Testis (tissue), 3 donors: ENCODE results near the gene ANKRD9. TPM values are rescaled to one million over a fixed set of nuclear protein-coding genes. Genes with fewer than 3 reads are reported as not detected.
A peak's percentile ranks its signal among the peaks of the same experiment; 100 is the strongest.

Experiments
- DNase-seq: peaks from one replicate; pipeline ENCODE4 v3.0.0-alpha.2; 2019
- H3K27ac ChIP-seq, 2 donors: fragments of 200-600 bp; sonication (generic); one replicate each; pipeline ENCODE4 v1.5.1; 2019
- H3K27me3 ChIP-seq: fragments of 200-600 bp; sonication (generic); one replicate; pipeline ENCODE4 v1.5.1; 2019
- H3K36me3 ChIP-seq: fragments of 200-600 bp; sonication (generic); one replicate; pipeline ENCODE4 v1.5.1; 2017; ENCODE audit warnings: low read depth; ENCODE audit errors: missing control alignments
- H3K4me1 ChIP-seq: fragments of 200-600 bp; sonication (generic); one replicate; pipeline ENCODE4 v1.5.1; 2019
- H3K4me3 ChIP-seq, 2 donors: fragments of 200-600 bp; sonication (generic); one replicate each; pipeline ENCODE4 v1.5.1; 2017 to 2019
- H3K9me3 ChIP-seq: fragments of 200-600 bp; sonication (generic); one replicate; pipeline ENCODE4 v1.5.1; 2017
- CTCF ChIP-seq, 3 experiments: fragments of 450-650 bp in 2 of 3; fragments of 200-600 bp in 1 of 3; sonication (generic) in 1 of 3; IDR thresholded peaks; one replicate each; pipeline ENCODE4 v1.5.1; 2016 to 2019; ENCODE audit warnings: antibody characterized with exemption in 3 of 3, mild to moderate bottlenecking in 2 of 3, moderate library complexity in 1 of 3
- POLR2A ChIP-seq: fragments of 450-650 bp; IDR thresholded peaks from one replicate; pipeline ENCODE4 v1.6.1; 2017; ENCODE audit warnings: antibody characterized with exemption, mild to moderate bottlenecking, moderate library complexity
- WGBS, 2 donors: methylation state at CpG; one replicate each; pipeline ENCODE4 v1.1.5; 2018; 5-methylcytosine and 5-hydroxymethylcytosine counted together
- intact Hi-C: fragments of 100-400 bp; cut with DNase I; formaldehyde crosslinking; loops from one replicate; pipeline ENCODE4 v1.15.1; 2023; ENCODE audit warnings: low total_unique reads
- polyA plus RNA-seq: library from polyadenylated mRNA; stranded (reverse); fragments of 350-450 nt; fragmentation: Illumina TruSeq; extraction: RNeasy Lipid Tissue Mini Kit (QIAGEN cat#74804); gene quantifications from one replicate; pipeline ENCODE4 v1.2.3, GENCODE V29; 2014; ENCODE audit warnings: low read depth, low replicate concordance; ENCODE audit not compliant: insufficient read depth
- total RNA-seq, 2 donors: library from RNA; depleted of rRNA; stranded (reverse); fragments of >200 nt; gene quantifications; one replicate each; pipeline ENCODE4 v1.2.3, GENCODE V29; 2016

ANKRD9 gene
- total and polyA plus RNA-seq, 3 donors from 2014 or later = 21.0 to 153 (median 88.7) TPM

DNA sequence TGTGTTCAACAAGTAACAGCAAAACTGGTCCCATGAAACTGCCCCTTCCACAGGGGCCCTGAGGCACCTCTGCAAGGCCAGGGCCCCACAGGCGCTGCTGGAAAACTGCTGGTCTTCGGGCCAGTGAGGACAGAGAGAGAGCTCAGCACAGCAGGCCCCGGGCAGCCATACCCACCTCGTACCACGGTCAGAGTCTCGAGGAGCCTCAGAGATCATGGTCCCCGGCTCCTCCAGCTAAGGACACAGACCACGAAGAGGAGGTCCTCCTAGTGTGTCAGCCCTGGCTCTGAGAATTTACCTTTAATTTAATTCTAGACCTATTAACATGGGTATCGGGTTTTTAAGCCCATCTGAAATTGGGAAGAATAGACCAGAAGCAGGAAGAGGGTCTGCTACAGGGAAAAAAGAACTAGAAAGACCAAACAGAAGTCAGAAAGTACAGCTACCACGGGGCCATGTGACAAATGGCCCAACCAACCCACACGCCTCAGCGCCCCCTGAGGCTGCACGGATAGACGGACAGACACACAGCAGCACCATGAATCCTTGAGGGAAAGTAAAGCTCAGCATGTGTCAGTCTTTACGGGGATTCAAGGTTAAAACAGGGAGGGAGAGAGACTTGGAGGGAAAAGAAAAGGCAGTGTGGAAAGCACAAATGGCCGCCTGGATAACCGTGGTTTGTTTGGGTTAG lies 22.9 kb downstream of the ANKRD9 start:
- Histone ChIP-seq H3K27ac (peak overlapping the region; percentile 9 to 82), H3K4me3 (no peak overlapping the region), H3K27me3 (no peaks in the 10 kb centered on the region), H3K9me3 (no peaks in the 10 kb centered on the region), H3K36me3 (no peaks in the 10 kb centered on the region), H3K4me1 (peaks cover 15% of the 10 kb centered on the region)
- intact Hi-C loops = no loop called here
- TF ChIP-seq CTCF (IDR thresholded peaks at IDR 0.05) = no peak
- TF ChIP-seq POLR2A = no peak
- 57 to 77% methylated on average over 12 to 17 of the region's 17 CpGs for WGBS, 2 donors
- no peak for DNase-seq

DNA sequence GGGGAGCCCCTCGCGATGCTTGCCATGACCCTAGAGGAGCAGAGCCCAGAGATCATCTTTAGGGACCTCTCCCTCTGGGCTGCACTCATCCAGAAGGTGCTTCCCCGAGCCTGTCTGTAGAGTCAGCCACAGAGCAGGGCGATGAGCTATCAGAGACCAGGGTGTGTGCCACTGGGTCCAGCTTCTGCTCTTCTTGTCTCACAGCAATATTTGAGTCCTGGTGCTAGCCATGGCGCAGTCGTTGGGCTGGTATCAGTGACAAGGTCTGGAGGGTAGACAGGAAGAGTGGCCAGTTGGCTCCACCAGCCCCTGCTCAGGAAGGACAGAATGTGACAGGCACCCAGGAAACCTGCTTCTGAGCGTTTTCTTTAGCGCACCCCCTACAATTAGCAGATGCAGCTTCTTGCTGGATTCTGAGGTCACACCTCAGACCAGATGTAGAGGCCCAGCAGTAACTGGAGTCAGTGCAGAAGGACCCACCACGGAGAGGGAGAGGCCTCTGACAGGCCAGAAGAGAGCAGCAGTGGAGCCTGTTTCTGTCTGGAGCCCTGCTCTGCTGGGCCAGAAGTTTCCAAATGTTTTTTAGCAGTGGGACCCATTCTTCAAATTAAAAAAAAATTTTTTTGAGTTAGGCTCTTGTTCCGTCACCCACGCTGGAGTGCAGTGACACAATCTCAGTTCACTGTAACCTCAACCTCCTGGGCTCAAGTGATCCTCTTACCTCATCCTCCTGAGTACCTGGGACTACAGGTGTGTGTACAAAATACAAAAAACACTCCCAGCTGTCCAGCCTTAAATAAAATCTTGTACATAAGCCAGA lies 23.7 kb downstream of the ANKRD9 start:
- DNase-seq = peak; percentile 42
- Histone ChIP-seq H3K9me3 (no peaks in the 10 kb centered on the region), H3K27me3 (no peaks in the 10 kb centered on the region), H3K4me1 (peaks cover 15% of the 10 kb centered on the region), H3K4me3 (no peak overlapping the region), H3K36me3 (no peaks in the 10 kb centered on the region), H3K27ac (peak overlapping the region; percentile 9 to 82)
- intact Hi-C loops = no loop called here
- TF ChIP-seq POLR2A (no peak), CTCF (IDR thresholded peaks at IDR 0.05) (no peak)
- 65 to 80% methylated on average over 9 to 11 of the region's 11 CpGs for WGBS, 2 donors

DNA sequence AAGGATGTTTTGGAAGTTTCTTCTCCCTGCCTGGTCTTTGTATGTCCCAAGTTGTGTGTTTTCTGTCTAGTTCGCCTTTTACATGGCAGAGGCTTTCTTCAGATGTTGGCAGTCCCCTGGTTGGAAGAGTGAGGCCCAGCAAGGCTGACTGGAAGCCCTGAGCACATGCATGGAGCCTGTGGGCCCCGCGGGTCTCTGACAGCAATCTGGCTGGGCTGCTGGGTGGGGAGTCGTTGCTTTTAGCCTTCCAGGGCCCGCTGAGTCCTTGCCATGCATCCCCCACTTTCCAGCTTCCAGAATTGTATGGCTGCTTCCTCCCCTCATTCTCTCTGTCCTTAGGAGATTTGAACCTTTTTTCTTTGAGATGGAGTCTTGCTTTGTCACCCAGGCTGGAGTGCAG lies 25.3 kb downstream of the ANKRD9 start:
- DNase-seq = no peak
- intact Hi-C loops = no loop called here
- H3K36me3 ChIP-seq = no peaks in the 10 kb centered on the region
- H3K4me1 ChIP-seq = peaks cover 22% of the 10 kb centered on the region
- TF ChIP-seq POLR2A = no peak
- no peak for TF ChIP-seq CTCF (IDR thresholded peaks at IDR 0.05)
- 77 to 94% methylated on average over 5 of the region's 5 CpGs for WGBS, 2 donors
- no peak overlapping the region for H3K27ac ChIP-seq
- H3K9me3 ChIP-seq = no peaks in the 10 kb centered on the region
- no peak overlapping the region for H3K4me3 ChIP-seq
- no peaks in the 10 kb centered on the region for H3K27me3 ChIP-seq

DNA sequence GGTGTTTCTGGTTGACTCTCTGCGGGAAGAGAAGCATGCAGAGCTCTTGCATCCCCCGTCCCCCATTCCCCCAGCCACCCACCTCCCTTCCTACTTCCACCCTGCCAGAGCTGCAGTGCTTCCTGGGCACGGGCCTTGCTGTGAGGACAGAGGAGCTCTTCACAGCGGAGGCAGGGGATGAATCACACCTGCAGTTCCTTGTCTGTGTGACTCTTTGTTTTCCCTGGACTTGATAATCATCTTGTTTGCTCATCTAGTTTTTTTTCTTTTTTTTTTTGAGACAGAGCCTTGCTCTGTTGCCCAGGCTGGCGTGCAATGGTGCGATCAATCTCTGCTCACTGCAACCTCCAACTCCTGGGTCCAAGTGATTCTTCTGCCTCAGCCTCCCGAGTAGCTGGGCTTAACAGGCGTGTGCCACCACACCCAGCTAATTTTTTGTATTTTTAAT lies 27.8 kb downstream of the ANKRD9 start:
- Histone ChIP-seq H3K9me3 (no peaks in the 10 kb centered on the region), H3K27me3 (no peaks in the 10 kb centered on the region), H3K4me1 (peaks cover 16% of the 10 kb centered on the region), H3K4me3 (no peak overlapping the region), H3K36me3 (no peaks in the 10 kb centered on the region), H3K27ac (no peak overlapping the region)
- intact Hi-C loops = no loop called here
- no peak for TF ChIP-seq POLR2A
- no peak for DNase-seq
- 88 to 90% methylated on average over 8 of the region's 8 CpGs for WGBS, 2 donors

DNA sequence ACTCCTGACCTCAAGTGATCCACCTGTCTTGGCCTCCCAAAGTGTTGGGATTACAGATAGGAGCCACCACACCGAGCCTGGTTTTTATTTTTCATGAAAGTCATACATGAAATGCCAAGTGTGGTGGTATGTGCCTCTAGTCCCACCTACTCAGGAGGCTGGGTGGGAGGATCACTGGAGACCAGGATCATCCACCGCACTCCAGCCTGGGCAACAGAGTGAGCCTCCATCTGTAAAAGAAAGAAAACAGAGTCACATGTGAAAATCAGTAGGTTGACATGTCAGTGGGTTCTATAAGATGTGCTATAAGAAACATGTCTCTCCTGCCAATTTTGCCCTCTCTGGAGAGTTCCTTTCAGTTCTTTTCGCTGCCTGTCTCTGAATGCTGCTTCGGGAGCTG lies 28.2 kb downstream of the ANKRD9 start:
- no peaks in the 10 kb centered on the region for H3K27me3 ChIP-seq
- WGBS, 2 donors = 96 to 98% methylated on average over 4 of the region's 4 CpGs
- H3K36me3 ChIP-seq = no peaks in the 10 kb centered on the region
- peak overlapping the region in 1 of 2 donors; percentile 30 for H3K27ac ChIP-seq
- intact Hi-C loops = no loop called here
- no peak for DNase-seq
- H3K9me3 ChIP-seq = no peaks in the 10 kb centered on the region
- TF ChIP-seq CTCF (IDR thresholded peaks at IDR 0.05) (no peak), POLR2A (no peak)
- H3K4me1 ChIP-seq = peaks cover 11% of the 10 kb centered on the region
- H3K4me3 ChIP-seq = no peak overlapping the region
